OCI-LY7 (cell line): ENCODE data around the gene TEKT4.

Source experiments
- CTCF ChIP-seq: fragments of 200-600 bp; sonication (generic); conservative IDR thresholded peaks from 2 replicates; pipeline ENCODE4 v1.5.1; 2014; ENCODE audit warnings: mild to moderate bottlenecking, antibody characterized with exemption, low read length, moderate library complexity, mixed read lengths
- EZH2phosphoT487 ChIP-seq: fragments of 200-600 bp; sonication (generic); IDR thresholded peaks from 2 replicates; pipeline ENCODE4 v1.6.1; 2018; ENCODE audit warnings: low read depth, borderline replicate concordance, mild to moderate bottlenecking, mixed run types, antibody characterized with exemption, low read length, moderate library complexity, mixed read lengths

- TF ChIP-seq CTCF (no peak), EZH2phosphoT487 (no peak)
Measured at GRCh38 chr2:94881070-94881469, 9.8 kb downstream of the TEKT4 start.
